B cell (primary cell): Measurements from ENCODE around the gene SAMD3.

ENCODE experiments used
- EZH2 ChIP-seq: IDR thresholded peaks from 2 replicates; pipeline ENCODE4 v1.6.1; 2012; ENCODE audit warnings: borderline replicate concordance, low read depth, mild to moderate bottlenecking, moderate library complexity, low read length; ENCODE audit not compliant: insufficient read depth, poor library complexity, severe bottlenecking
- TF ChIP-seq, protein P1 (sequence below): fragments of 200-600 bp; IDR thresholded peaks from one replicate; pipeline ENCODE4 v1.8.0; 2022; ENCODE audit warnings: antibody characterized with exemption, mild to moderate bottlenecking

DNA sequence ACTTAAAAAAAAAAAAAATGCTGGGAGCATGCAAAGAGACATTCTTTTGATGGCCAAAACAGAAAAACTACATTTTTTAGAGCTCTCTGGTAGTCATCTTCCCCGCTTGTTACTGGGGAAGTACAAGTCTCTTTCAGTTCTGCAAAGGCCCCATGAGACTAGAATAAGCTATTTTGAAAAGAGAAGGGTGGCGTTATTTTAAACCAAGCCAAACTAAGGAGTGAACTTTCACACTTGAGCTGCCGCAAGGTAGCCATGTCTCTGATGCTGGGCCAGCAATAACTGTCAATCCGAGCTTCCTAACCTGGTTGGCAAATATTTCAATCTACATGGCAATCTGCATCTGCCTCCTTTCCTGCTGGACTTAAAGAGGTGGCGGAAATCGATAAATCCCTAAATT is 107.7 kb downstream of the SAMD3 start:
- TF ChIP-seq, protein P1, sequence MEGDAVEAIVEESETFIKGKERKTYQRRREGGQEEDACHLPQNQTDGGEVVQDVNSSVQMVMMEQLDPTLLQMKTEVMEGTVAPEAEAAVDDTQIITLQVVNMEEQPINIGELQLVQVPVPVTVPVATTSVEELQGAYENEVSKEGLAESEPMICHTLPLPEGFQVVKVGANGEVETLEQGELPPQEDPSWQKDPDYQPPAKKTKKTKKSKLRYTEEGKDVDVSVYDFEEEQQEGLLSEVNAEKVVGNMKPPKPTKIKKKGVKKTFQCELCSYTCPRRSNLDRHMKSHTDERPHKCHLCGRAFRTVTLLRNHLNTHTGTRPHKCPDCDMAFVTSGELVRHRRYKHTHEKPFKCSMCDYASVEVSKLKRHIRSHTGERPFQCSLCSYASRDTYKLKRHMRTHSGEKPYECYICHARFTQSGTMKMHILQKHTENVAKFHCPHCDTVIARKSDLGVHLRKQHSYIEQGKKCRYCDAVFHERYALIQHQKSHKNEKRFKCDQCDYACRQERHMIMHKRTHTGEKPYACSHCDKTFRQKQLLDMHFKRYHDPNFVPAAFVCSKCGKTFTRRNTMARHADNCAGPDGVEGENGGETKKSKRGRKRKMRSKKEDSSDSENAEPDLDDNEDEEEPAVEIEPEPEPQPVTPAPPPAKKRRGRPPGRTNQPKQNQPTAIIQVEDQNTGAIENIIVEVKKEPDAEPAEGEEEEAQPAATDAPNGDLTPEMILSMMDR, result no peak
- TF ChIP-seq EZH2, result no peak
